HepG2 (cell line): ENCODE measurements around the gene TMEM141. TPM values are rescaled to one million over a fixed set of nuclear protein-coding genes. Genes with fewer than 3 reads are reported as not detected.

ENCODE experiments used
- ETV5 ChIP-seq: IDR thresholded peaks from 2 replicates; pipeline ENCODE4 v1.6.1; 2018; ENCODE audit warnings: missing biosample characterization, missing genetic modification reagents, inconsistent platforms, borderline replicate concordance
- HDAC6 ChIP-seq: fragments of 200-600 bp; sonication (generic); IDR thresholded peaks from 2 replicates; pipeline ENCODE4 v1.7.0; 2017; ENCODE audit warnings: mild to moderate bottlenecking, antibody characterized with exemption, low read length, low read depth
- JDP2 ChIP-seq: sonication (generic); formaldehyde crosslinking; IDR thresholded peaks from 2 replicates; pipeline ENCODE4 v1.8.1; 2022; ENCODE audit warnings: missing genetic modification reagents, borderline replicate concordance
- JUND ChIP-seq: sonication (generic); formaldehyde crosslinking; IDR thresholded peaks from 2 replicates; pipeline ENCODE4 v1.8.0; 2022; ENCODE audit warnings: mild to moderate bottlenecking, missing genetic modification reagents
- KLF12 ChIP-seq: sonication (generic); formaldehyde crosslinking; IDR thresholded peaks from 2 replicates; pipeline ENCODE4 v1.4.0; 2020; ENCODE audit warnings: missing genetic modification reagents, borderline replicate concordance
- NFE2 ChIP-seq: sonication (generic); formaldehyde crosslinking; IDR thresholded peaks from 2 replicates; pipeline ENCODE4 v1.4.0; 2020; ENCODE audit warnings: missing genetic modification reagents
- NFYC ChIP-seq: IDR thresholded peaks from 2 replicates; pipeline ENCODE4 v1.6.1; 2016; ENCODE audit warnings: missing genetic modification reagents, missing compliant biosample characterization
- PAF1 ChIP-seq: IDR thresholded peaks from 2 replicates; pipeline ENCODE4 v1.6.1; 2016; ENCODE audit warnings: missing genetic modification reagents, missing compliant biosample characterization
- SMYD3 ChIP-seq: sonication (generic); formaldehyde crosslinking; IDR thresholded peaks from 2 replicates; pipeline ENCODE4 v1.8.1; 2023; ENCODE audit warnings: mild to moderate bottlenecking, missing genetic modification reagents
- SUZ12 ChIP-seq: fragments of 150-350 bp; IDR thresholded peaks from 2 replicates; pipeline ENCODE4 v1.6.1; 2014; ENCODE audit warnings: low read depth, low read length
- ZBTB21 ChIP-seq: sonication (generic); formaldehyde crosslinking; IDR thresholded peaks from 2 replicates; pipeline ENCODE4 v1.4.0; 2020; ENCODE audit warnings: missing genetic modification reagents
- ZFP36L1 ChIP-seq: sonication (generic); formaldehyde crosslinking; IDR thresholded peaks from 2 replicates; pipeline ENCODE4 v1.8.0; 2022; ENCODE audit warnings: mild to moderate bottlenecking, missing genetic modification reagents, moderate library complexity
- ZNF629 ChIP-seq: sonication (generic); formaldehyde crosslinking; conservative IDR thresholded peaks from 2 replicates; pipeline ENCODE4 v1.5.0; 2020; ENCODE audit warnings: missing genetic modification reagents
- ZNF746 ChIP-seq: sonication (generic); formaldehyde crosslinking; IDR thresholded peaks from 2 replicates; pipeline ENCODE4 v1.8.0; 2022; ENCODE audit warnings: mild to moderate bottlenecking, missing genetic modification reagents
- polyA plus RNA-seq, 8 experiments: library from polyadenylated mRNA; depleted of rRNA in 3 of 8; stranded (reverse) in 7 of 8; unstranded in 1 of 8; fragments of >200 nt; fragmentation: Illumina TruSeq in 4 of 8; extraction: Trizol in 4 of 8; gene quantifications; 2 replicates each; pipeline versions ENCODE4 v1.2.1 to v1.2.3, GENCODE V29; 2011 to 2016; ENCODE audit warnings: low read depth in 4 of 8, missing spikeins in 1 of 8, mixed read lengths in 1 of 8; ENCODE audit not compliant: insufficient read depth in 1 of 8
- total RNA-seq, 5 experiments: library from RNA; depleted of rRNA; stranded (reverse); fragments of >200 nt; fragmentation: Illumina TruSeq; extraction: Trizol; gene quantifications; 2 replicates each; pipeline ENCODE4 v1.2.3, GENCODE V29; 2016; ENCODE audit warnings: low read depth in 1 of 5
- TF ChIP-seq, protein P1 (sequence below): sonication (generic); formaldehyde crosslinking; IDR thresholded peaks from 2 replicates; pipeline ENCODE4; 2020; ENCODE audit warnings: missing genetic modification reagents, mild to moderate bottlenecking, borderline replicate concordance
- TF ChIP-seq, protein P2 (sequence below): IDR thresholded peaks from 2 replicates; pipeline ENCODE4 v1.6.1; 2012; ENCODE audit warnings: low read depth, low read length, improper control_type of control experiment
- TF ChIP-seq, protein P3 (sequence below): IDR thresholded peaks from 2 replicates; pipeline ENCODE4 v1.6.1; 2016; ENCODE audit warnings: missing compliant biosample characterization, missing genetic modification reagents, borderline replicate concordance
- TF ChIP-seq, protein P4 (sequence below): sonication (generic); formaldehyde crosslinking; IDR thresholded peaks from 2 replicates; pipeline ENCODE4 v1.4.0; 2020; ENCODE audit warnings: missing genetic modification reagents, borderline replicate concordance

Gene TMEM141
- total and polyA plus RNA-seq, 2 of the 13 experiments (the other 11 are each of a cell fraction or from before 2014, with no cell fraction given): 81.0 to 202 TPM

DNA sequence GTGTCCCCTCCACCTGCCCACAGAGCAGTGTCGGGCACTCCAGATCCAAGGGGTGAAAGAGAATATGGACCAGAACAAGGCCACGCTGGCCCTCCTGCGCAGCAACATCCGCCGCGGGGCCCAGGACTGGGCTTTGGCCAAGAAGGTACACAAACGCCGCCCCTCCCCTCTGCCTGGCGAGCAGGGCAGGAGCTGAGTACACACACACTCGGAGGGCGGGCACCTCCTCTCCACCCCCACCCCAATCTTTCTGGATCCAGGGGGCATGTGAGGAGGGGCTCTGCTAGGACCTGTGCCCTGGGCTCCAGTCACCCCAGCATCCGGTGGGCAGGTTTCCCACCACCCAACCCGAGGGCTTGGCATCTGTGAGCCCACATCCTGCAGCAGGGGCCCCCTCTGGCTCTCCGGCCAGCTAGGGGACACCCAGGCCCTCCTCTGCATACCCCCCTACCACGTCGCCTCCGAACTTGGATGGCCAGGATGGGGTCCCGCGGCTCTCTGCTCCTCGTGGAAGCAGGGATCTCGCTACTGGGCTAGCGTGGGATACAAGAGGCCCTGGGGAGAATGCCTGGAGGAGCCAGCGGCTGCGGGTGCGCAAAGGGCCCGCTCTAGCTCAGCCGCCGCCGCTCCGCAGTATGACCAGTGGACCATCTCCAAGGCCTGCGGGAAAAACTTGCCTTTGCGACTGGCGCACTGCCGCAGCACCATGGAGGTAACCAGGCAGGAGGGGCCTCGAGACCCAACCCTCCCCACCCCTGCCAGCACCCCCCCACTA is 8.1 kb downstream of the TMEM141 start (continued):
- TF ChIP-seq, protein P1, sequence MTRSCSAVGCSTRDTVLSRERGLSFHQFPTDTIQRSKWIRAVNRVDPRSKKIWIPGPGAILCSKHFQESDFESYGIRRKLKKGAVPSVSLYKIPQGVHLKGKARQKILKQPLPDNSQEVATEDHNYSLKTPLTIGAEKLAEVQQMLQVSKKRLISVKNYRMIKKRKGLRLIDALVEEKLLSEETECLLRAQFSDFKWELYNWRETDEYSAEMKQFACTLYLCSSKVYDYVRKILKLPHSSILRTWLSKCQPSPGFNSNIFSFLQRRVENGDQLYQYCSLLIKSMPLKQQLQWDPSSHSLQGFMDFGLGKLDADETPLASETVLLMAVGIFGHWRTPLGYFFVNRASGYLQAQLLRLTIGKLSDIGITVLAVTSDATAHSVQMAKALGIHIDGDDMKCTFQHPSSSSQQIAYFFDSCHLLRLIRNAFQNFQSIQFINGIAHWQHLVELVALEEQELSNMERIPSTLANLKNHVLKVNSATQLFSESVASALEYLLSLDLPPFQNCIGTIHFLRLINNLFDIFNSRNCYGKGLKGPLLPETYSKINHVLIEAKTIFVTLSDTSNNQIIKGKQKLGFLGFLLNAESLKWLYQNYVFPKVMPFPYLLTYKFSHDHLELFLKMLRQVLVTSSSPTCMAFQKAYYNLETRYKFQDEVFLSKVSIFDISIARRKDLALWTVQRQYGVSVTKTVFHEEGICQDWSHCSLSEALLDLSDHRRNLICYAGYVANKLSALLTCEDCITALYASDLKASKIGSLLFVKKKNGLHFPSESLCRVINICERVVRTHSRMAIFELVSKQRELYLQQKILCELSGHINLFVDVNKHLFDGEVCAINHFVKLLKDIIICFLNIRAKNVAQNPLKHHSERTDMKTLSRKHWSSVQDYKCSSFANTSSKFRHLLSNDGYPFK (CRISPR knock-in tag): peak; percentile 42; the same call in 1 of the 2 replicates
- TF ChIP-seq HDAC6: no peak
- peak; percentile 15; the same call in 1 of the 2 replicates for TF ChIP-seq JDP2 (CRISPR knock-in tag)
- TF ChIP-seq ZNF746 (CRISPR knock-in tag): peak; percentile 95
- no peak for TF ChIP-seq ZBTB21 (CRISPR knock-in tag)
- TF ChIP-seq, protein P2, sequence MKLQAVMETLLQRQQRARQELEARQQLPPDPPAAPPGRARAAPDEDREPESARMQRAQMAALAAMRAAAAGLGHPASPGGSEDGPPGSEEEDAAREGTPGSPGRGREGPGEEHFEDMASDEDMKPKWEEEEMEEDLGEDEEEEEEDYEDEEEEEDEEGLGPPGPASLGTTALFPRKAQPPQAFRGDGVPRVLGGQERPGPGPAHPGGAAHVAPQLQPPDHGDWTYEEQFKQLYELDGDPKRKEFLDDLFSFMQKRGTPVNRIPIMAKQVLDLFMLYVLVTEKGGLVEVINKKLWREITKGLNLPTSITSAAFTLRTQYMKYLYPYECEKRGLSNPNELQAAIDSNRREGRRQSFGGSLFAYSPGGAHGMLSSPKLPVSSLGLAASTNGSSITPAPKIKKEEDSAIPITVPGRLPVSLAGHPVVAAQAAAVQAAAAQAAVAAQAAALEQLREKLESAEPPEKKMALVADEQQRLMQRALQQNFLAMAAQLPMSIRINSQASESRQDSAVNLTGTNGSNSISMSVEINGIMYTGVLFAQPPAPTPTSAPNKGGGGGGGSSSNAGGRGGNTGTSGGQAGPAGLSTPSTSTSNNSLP: no peak
- no peak for TF ChIP-seq NFE2 (CRISPR knock-in tag)
- 0 out of 2 replicates have a peak, but pooled peaks have one; percentile 27 for TF ChIP-seq PAF1 (CRISPR knock-in tag)
- TF ChIP-seq, protein P3, sequence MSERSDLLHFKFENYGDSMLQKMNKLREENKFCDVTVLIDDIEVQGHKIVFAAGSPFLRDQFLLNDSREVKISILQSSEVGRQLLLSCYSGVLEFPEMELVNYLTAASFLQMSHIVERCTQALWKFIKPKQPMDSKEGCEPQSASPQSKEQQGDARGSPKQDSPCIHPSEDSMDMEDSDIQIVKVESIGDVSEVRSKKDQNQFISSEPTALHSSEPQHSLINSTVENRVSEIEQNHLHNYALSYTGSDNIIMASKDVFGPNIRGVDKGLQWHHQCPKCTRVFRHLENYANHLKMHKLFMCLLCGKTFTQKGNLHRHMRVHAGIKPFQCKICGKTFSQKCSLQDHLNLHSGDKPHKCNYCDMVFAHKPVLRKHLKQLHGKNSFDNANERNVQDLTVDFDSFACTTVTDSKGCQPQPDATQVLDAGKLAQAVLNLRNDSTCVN: peak; percentile 88
- peak; percentile 58; the same call in 1 of the 2 replicates for TF ChIP-seq ZNF629
- peak; percentile 88; the same call in 1 of the 2 replicates for TF ChIP-seq KLF12 (CRISPR knock-in tag)
- TF ChIP-seq, protein P4, sequence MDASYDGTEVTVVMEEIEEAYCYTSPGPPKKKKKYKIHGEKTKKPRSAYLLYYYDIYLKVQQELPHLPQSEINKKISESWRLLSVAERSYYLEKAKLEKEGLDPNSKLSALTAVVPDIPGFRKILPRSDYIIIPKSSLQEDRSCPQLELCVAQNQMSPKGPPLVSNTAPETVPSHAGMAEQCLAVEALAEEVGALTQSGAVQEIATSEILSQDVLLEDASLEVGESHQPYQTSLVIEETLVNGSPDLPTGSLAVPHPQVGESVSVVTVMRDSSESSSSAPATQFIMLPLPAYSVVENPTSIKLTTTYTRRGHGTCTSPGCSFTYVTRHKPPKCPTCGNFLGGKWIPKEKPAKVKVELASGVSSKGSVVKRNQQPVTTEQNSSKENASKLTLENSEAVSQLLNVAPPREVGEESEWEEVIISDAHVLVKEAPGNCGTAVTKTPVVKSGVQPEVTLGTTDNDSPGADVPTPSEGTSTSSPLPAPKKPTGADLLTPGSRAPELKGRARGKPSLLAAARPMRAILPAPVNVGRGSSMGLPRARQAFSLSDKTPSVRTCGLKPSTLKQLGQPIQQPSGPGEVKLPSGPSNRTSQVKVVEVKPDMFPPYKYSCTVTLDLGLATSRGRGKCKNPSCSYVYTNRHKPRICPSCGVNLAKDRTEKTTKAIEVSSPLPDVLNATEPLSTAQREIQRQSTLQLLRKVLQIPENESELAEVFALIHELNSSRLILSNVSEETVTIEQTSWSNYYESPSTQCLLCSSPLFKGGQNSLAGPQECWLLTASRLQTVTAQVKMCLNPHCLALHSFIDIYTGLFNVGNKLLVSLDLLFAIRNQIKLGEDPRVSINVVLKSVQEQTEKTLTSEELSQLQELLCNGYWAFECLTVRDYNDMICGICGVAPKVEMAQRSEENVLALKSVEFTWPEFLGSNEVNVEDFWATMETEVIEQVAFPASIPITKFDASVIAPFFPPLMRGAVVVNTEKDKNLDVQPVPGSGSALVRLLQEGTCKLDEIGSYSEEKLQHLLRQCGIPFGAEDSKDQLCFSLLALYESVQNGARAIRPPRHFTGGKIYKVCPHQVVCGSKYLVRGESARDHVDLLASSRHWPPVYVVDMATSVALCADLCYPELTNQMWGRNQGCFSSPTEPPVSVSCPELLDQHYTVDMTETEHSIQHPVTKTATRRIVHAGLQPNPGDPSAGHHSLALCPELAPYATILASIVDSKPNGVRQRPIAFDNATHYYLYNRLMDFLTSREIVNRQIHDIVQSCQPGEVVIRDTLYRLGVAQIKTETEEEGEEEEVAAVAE (CRISPR knock-in tag): 0 out of 2 replicates have a peak, but pooled peaks have one; percentile 46
- peak; percentile 85; the same call in 1 of the 2 replicates for TF ChIP-seq ZFP36L1 (CRISPR knock-in tag)
- peak; percentile 97 for TF ChIP-seq ETV5 (CRISPR knock-in tag)
- no peak for TF ChIP-seq JUND (CRISPR knock-in tag)
- no peak for TF ChIP-seq NFYC (CRISPR knock-in tag)
- TF ChIP-seq SMYD3 (CRISPR knock-in tag): no peak
- TF ChIP-seq SUZ12: no peak
